ENCODE data around the gene TFPI2.
"Not testable (repeated sequence)": the region's sequence is repeated elsewhere in the genome, so short reads cannot be mapped to it uniquely, and the experiment has no call there.

Gene TFPI2

GRCh38 chr7:93916315-93916714 is 25.8 kb upstream of the TFPI2 start:
- peaks cover 0 to 13% of the 10 kb centered on the region in 2 donors for H3K27me3 Mint-ChIP-seq
- not testable (repeated sequence) for DNase-seq; H3K4me1 Mint-ChIP-seq; H3K36me3 Mint-ChIP-seq; H3K9me3 Mint-ChIP-seq; H3K4me3 Mint-ChIP-seq; H3K27ac Mint-ChIP-seq; ATAC-seq (replicated peaks)

GRCh38 chr7:93915888-93916287 is 25.3 kb upstream of the TFPI2 start:
- not testable (repeated sequence) for H3K4me1 Mint-ChIP-seq; H3K4me3 Mint-ChIP-seq; H3K27me3 Mint-ChIP-seq; H3K9me3 Mint-ChIP-seq; ATAC-seq (replicated peaks); DNase-seq; H3K36me3 Mint-ChIP-seq; H3K27ac Mint-ChIP-seq

GRCh38 chr7:93915206-93915842 is 24.8 kb upstream of the TFPI2 start:
- H3K36me3 Mint-ChIP-seq; ATAC-seq (replicated peaks); H3K27ac Mint-ChIP-seq; H3K27me3 Mint-ChIP-seq; H3K4me3 Mint-ChIP-seq; H3K4me1 Mint-ChIP-seq; H3K9me3 Mint-ChIP-seq; DNase-seq: not testable (repeated sequence)

DNA sequence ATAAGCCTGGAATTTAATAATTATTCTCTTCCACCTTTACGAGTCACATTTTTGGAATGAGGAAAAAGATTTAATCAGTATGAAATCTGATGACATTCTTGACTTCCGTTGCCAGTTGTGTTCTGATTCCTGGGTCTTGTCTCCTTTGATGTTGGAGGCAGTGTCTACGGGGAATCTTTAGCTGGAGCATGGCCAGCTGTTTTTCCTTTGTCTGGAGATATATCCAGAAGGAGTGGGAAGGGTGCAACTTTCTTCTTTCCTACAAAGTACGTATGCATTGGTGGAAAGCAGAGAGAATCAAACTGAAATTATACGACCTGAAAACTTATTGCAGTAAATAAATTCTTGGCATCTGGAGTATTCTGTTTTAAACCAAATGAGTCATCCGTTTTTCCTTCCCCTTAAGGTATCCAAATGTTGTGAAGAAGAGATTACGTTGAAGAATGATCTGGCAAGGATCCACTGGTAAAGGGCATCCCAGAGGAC is 24.1 kb upstream of the TFPI2 start:
- Mint-ChIP-seq H3K36me3 (no peaks in the 10 kb centered on the region), H3K27ac (no peak overlapping the region), H3K27me3 (peaks cover 0 to 9% of the 10 kb centered on the region in 2 donors), H3K4me3 (no peak overlapping the region), H3K9me3 (no peaks in the 10 kb centered on the region), H3K4me1 (no peaks in the 10 kb centered on the region)
- ATAC-seq (replicated peaks) (no peak), DNase-seq (no peak)

- no peak overlapping the region for H3K27ac Mint-ChIP-seq
- no peaks in the 10 kb centered on the region for H3K9me3 Mint-ChIP-seq
- DNase-seq (no peak), ATAC-seq (replicated peaks) (peak in 1 of 2 donors; percentile 29)
- no peaks in the 10 kb centered on the region for H3K4me1 Mint-ChIP-seq
- H3K36me3 Mint-ChIP-seq: no peaks in the 10 kb centered on the region
- peaks cover 1 to 10% of the 10 kb centered on the region in 2 donors for H3K27me3 Mint-ChIP-seq
- H3K4me3 Mint-ChIP-seq: no peak overlapping the region
Observed at GRCh38 chr7:93913197-93913596, 22.6 kb upstream of the TFPI2 start.

- H3K36me3 Mint-ChIP-seq; H3K27ac Mint-ChIP-seq; DNase-seq; H3K9me3 Mint-ChIP-seq; ATAC-seq (replicated peaks); H3K4me1 Mint-ChIP-seq; H3K4me3 Mint-ChIP-seq: not testable (repeated sequence)
- peaks cover 6 to 13% of the 10 kb centered on the region in 2 donors for H3K27me3 Mint-ChIP-seq
Observed at GRCh38 chr7:93911661-93912060, 21.1 kb upstream of the TFPI2 start.

DNA sequence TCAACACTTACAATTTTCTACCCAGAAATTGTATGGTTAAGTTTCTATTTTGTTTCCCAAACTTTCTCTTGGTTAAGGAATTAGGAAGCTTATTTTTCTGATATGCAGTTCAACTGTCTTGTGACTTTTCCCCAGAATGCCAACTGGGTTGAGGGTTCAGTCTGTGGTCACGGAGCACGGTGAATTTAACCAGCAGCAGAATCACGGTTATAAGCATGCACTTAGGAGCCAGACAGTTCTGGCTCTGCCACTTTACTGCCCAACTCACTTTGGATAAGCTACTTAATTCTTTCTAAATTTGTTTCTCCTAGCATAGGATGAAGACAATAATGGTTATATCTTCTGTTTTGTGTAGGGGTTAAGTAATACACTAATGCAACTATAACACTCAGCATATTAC is 20.7 kb upstream of the TFPI2 start:
- ATAC-seq (replicated peaks); H3K4me1 Mint-ChIP-seq; H3K27ac Mint-ChIP-seq; DNase-seq; H3K9me3 Mint-ChIP-seq; H3K4me3 Mint-ChIP-seq; H3K36me3 Mint-ChIP-seq: not testable (repeated sequence)
- peaks cover 6 to 13% of the 10 kb centered on the region in 2 donors for H3K27me3 Mint-ChIP-seq

- Mint-ChIP-seq H3K4me3 (no peak overlapping the region), H3K27ac (no peak overlapping the region), H3K36me3 (no peaks in the 10 kb centered on the region), H3K9me3 (no peaks in the 10 kb centered on the region), H3K4me1 (no peaks in the 10 kb centered on the region), H3K27me3 (peaks cover 6 to 13% of the 10 kb centered on the region in 2 donors)
- ATAC-seq (replicated peaks): no peak
- DNase-seq: no peak
Observed at GRCh38 chr7:93910076-93910994, 19.8 kb upstream of the TFPI2 start.

DNA sequence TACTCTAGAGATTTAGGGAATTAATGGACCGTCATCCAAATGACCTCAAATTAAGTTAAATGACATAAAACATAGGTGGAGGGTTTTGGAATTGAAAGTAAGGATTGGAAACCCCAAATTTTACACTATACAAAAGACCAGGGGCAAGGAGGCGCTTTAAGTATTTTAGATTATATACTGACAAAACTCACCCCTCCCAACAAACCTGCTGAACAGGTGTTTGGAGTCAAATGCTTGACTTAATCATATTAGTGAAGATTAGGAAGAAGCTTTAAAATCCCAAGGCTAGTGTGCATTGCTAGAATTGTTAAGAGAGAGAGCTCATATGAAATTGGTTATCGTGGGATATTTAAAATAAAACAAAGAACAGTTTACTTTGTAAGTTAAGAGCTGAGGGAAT is 15.7 kb upstream of the TFPI2 start, which contains the start of gene GNGT1:
GNGT1 (plus strand) TSS at position 301 of the 400 bp plus-strand sequence. CDS start 180 bp downstream, outside the sequence.
- H3K36me3 Mint-ChIP-seq: no peaks in the 10 kb centered on the region
- ATAC-seq (replicated peaks) (no peak), DNase-seq (no peak)
- no peak within 1 kb of the TSS for H3K4me3 Mint-ChIP-seq
- H3K9me3 Mint-ChIP-seq: no peaks in the 10 kb centered on the region
- no peak within 1 kb of the TSS for H3K27ac Mint-ChIP-seq
- H3K27me3 Mint-ChIP-seq: peaks cover 8 to 12% of the 10 kb centered on the region in 2 donors
- no peaks in the 10 kb centered on the region for H3K4me1 Mint-ChIP-seq

DNA sequence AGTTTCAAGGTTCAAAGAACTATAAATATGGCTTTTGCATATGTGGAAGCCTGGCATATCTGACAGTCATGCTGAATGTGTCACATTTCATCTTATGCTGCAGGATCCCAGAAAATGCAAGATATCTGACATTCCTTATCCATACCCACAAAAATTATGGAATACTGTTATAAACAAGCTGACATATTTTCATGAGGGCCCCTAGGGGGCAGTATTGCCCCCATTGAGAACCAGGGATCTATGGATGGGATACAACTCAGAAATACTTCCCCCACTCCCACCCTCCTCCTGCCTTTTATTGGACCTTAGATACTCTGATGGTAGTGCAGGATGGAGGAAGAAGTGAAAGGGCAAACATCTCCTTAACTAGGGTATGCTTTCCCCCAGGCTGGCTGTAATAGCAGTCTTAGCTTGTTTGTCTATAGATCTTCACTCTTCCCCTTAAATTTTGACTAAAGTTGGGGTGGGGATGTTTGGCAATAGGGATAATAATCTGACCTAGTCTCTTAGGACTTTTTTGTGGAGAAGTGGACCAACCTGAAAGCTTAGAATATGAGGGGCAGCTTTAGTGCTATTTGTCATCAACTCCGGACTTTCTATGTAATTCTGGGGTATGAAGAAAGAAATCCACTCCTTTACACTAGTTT is 12.3 kb upstream of the TFPI2 start:
- Mint-ChIP-seq H3K27ac (no peak overlapping the region), H3K4me1 (no peaks in the 10 kb centered on the region), H3K36me3 (no peaks in the 10 kb centered on the region), H3K9me3 (no peaks in the 10 kb centered on the region), H3K4me3 (no peak overlapping the region), H3K27me3 (peaks cover 18 to 29% of the 10 kb centered on the region in 2 donors)
- DNase-seq: no peak
- ATAC-seq (replicated peaks): no peak

DNA sequence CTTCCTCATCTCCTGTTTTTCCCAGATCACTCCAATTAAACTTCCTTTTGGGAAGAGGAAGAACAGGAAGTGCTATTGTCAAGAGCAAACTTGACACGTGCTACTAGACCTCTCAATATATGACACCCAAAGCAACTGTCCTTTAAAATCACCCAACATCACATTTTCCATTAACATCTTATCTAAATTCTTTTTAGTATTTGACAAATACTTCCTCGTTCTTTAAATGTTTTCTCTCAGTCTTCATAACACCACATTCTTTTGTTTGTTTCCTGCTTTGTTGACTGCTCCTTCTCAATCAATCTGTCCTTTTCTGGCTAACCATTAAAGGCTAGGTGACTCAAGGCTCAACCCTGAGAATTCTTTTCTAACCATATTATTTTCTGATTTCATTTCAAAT is 7.1 kb upstream of the TFPI2 start:
- H3K27me3 Mint-ChIP-seq: peaks cover 28 to 37% of the 10 kb centered on the region in 2 donors
- no peak overlapping the region for H3K27ac Mint-ChIP-seq
- no peaks in the 10 kb centered on the region for H3K36me3 Mint-ChIP-seq
- ATAC-seq (replicated peaks) (no peak), DNase-seq (no peak)
- no peak overlapping the region for H3K4me3 Mint-ChIP-seq
- peaks cover 0 to 7% of the 10 kb centered on the region in 2 donors for H3K4me1 Mint-ChIP-seq
- H3K9me3 Mint-ChIP-seq: no peaks in the 10 kb centered on the region

- peaks cover 32 to 52% of the 10 kb centered on the region in 2 donors for H3K27me3 Mint-ChIP-seq
- ATAC-seq (replicated peaks): no peak
- DNase-seq: no peak
- no peak overlapping the region for H3K27ac Mint-ChIP-seq
- H3K4me1 Mint-ChIP-seq: peaks cover 0 to 7% of the 10 kb centered on the region in 2 donors
- H3K9me3 Mint-ChIP-seq: no peaks in the 10 kb centered on the region
- H3K36me3 Mint-ChIP-seq: no peaks in the 10 kb centered on the region
- H3K4me3 Mint-ChIP-seq: no peak overlapping the region
Observed at GRCh38 chr7:93895859-93896600, 5.5 kb upstream of the TFPI2 start.

DNA sequence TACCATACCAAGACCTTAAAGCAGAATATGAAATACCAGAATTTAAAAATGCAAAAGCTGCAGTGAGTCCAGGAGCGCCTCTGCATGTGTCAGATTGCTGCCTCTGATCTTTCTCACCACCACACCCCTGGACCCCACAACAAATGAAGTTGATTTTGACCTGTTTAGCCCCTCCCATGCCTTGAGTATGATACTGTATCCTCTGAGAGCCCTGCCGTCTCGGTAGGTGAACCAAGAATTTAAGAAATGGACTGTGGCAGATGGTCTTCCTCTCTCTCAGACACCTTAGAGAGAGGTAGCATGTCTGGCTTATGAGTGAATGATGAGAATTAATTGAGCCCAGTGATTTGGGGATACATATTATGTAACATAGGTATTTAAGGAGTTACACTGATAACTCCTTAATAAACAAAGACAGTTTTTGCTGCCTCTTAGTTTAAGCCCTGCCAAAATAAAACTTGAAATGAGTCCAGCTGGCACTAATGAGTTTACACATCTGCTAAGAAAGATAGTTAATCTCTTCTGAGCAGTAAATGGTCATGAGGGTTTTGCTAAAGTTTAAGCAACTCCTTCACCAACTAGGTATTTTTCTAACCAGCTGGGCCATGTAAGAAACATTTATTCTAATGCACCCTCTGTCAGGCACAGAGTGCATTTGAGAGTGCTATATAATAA is 4.5 kb upstream of the TFPI2 start:
- Mint-ChIP-seq H3K4me3 (no peak overlapping the region), H3K4me1 (peaks cover 4 to 12% of the 10 kb centered on the region in 2 donors), H3K9me3 (no peaks in the 10 kb centered on the region), H3K27ac (no peak overlapping the region), H3K27me3 (peaks cover 37 to 58% of the 10 kb centered on the region in 2 donors), H3K36me3 (peaks cover 0 to under 1% of the 10 kb centered on the region in 2 donors)
- ATAC-seq (replicated peaks) (no peak), DNase-seq (no peak)
